Stimulated activated CD4-positive, alpha-beta T cell treated with anti-CD3 and anti-CD28 coated beads, TNF-alpha, amount 100 ng/mL, for 48 hours (primary cell): Measurements from ENCODE around the gene GMNN.
"Not testable (repeated sequence)": the region's sequence is repeated elsewhere in the genome, so short reads cannot be mapped to it uniquely, and the experiment has no call there.

Experiments
- DNase-seq, 3 donors: peaks; one replicate each; pipeline ENCODE4 v3.0.0-alpha.2; 2020; ENCODE audit warnings: low read depth in 3 of 3

GMNN gene

GRCh38 chr6:24774696-24775519 is at the start of gene GMNN:
GMNN (plus strand) TSS chr6:24774937; CDS start chr6:24777247, 2,310 bp downstream.
- peak; percentile 96 to 99 (median 97) for DNase-seq

- DNase-seq: not testable (repeated sequence)
Measured at GRCh38 chr6:24730653-24731052, 44.1 kb upstream of the GMNN start.

- DNase-seq: not testable (repeated sequence)
Measured at GRCh38 chr6:24731456-24732134, 43.1 kb upstream of the GMNN start.

GRCh38 chr6:24734166-24734565 is 40.6 kb upstream of the GMNN start:
- DNase-seq: no peak

GRCh38 chr6:24734710-24735109 is 40.0 kb upstream of the GMNN start:
- DNase-seq: not testable (repeated sequence)

- DNase-seq: no peak
Measured at GRCh38 chr6:24738741-24739140, 36.0 kb upstream of the GMNN start.

- DNase-seq: no peak
Measured at GRCh38 chr6:24740861-24741260, 33.9 kb upstream of the GMNN start.

- no peak for DNase-seq
Measured at GRCh38 chr6:24742216-24742738, 32.5 kb upstream of the GMNN start.

- DNase-seq: peak in 2 of 3 donors; percentile 22 to 23
Measured at GRCh38 chr6:24743265-24743943, 31.3 kb upstream of the GMNN start.

GRCh38 chr6:24743944-24744335 is 30.8 kb upstream of the GMNN start:
- DNase-seq: no peak

- DNase-seq: no peak
Measured at GRCh38 chr6:24744911-24745310, 29.8 kb upstream of the GMNN start.

- no peak for DNase-seq
Measured at GRCh38 chr6:24749297-24749696, 25.4 kb upstream of the GMNN start.

- not testable (repeated sequence) for DNase-seq
Measured at GRCh38 chr6:24750878-24751277, 23.9 kb upstream of the GMNN start.

- no peak for DNase-seq
Measured at GRCh38 chr6:24752503-24752902, 22.2 kb upstream of the GMNN start.

GRCh38 chr6:24752917-24753492 is 21.7 kb upstream of the GMNN start:
- DNase-seq: no peak

- no peak for DNase-seq
Measured at GRCh38 chr6:24753545-24753944, 21.2 kb upstream of the GMNN start.

- DNase-seq: not testable (repeated sequence)
Measured at GRCh38 chr6:24754378-24754777, 20.4 kb upstream of the GMNN start.

GRCh38 chr6:24755279-24755678 is 19.5 kb upstream of the GMNN start:
- no peak for DNase-seq

- no peak for DNase-seq
Measured at GRCh38 chr6:24757611-24758010, 17.1 kb upstream of the GMNN start.

- no peak for DNase-seq
Measured at GRCh38 chr6:24759718-24760117, 15.0 kb upstream of the GMNN start.

GRCh38 chr6:24760210-24760609 is 14.5 kb upstream of the GMNN start:
- DNase-seq: no peak
